GM15510 (cell line): ENCODE measurements around the gene RNASE12.

Source experiments
- POLR2A ChIP-seq: IDR thresholded peaks from 3 replicates; pipeline ENCODE4 v1.6.1; 2011; ENCODE audit warnings: borderline replicate concordance; ENCODE audit not compliant: insufficient read length; ENCODE audit errors: extremely low read depth

Gene RNASE12

GRCh38 chr14:20606902-20607242 is 15.7 kb upstream of the RNASE12 start:
- TF ChIP-seq POLR2A: no peak

- TF ChIP-seq POLR2A: no peak
These were observed 15.2 kb upstream of the RNASE12 start for GRCh38 chr14:20606190-20606901.

- TF ChIP-seq POLR2A: no peak
These were observed 12.9 kb upstream of the RNASE12 start for GRCh38 chr14:20603813-20604690.

- TF ChIP-seq POLR2A: no peak
These were observed 11.4 kb upstream of the RNASE12 start for GRCh38 chr14:20602583-20602982.

- no peak for TF ChIP-seq POLR2A
These were observed 10.3 kb upstream of the RNASE12 start for GRCh38 chr14:20601522-20601921.

GRCh38 chr14:20597108-20597507 is 5.9 kb upstream of the RNASE12 start:
- TF ChIP-seq POLR2A: no peak

- no peak for TF ChIP-seq POLR2A
These were observed 1.4 kb upstream of the RNASE12 start for GRCh38 chr14:20592574-20592973.

- no peak for TF ChIP-seq POLR2A
These were observed 3.6 kb downstream of the RNASE12 start, which contains the start of gene RNASE11 for GRCh38 chr14:20587489-20588154. RNASE11 (minus strand) TSS chr14:20588001.

GRCh38 chr14:20583908-20584307 is 7.3 kb downstream of the RNASE12 start:
- TF ChIP-seq POLR2A: no peak

GRCh38 chr14:20583142-20583541 is 8.0 kb downstream of the RNASE12 start:
- no peak for TF ChIP-seq POLR2A

GRCh38 chr14:20580242-20580641 is 10.9 kb downstream of the RNASE12 start:
- TF ChIP-seq POLR2A: no peak

- no peak for TF ChIP-seq POLR2A
These were observed 12.2 kb downstream of the RNASE12 start for GRCh38 chr14:20578784-20579502.

GRCh38 chr14:20578325-20578724 is 12.9 kb downstream of the RNASE12 start:
- TF ChIP-seq POLR2A: no peak

GRCh38 chr14:20569066-20569465 is 22.1 kb downstream of the RNASE12 start:
- TF ChIP-seq POLR2A: no peak

- TF ChIP-seq POLR2A: no peak
These were observed 22.8 kb downstream of the RNASE12 start for GRCh38 chr14:20568393-20568792.
